Measurements from ENCODE around the gene UTY.

Gene UTY

DNA sequence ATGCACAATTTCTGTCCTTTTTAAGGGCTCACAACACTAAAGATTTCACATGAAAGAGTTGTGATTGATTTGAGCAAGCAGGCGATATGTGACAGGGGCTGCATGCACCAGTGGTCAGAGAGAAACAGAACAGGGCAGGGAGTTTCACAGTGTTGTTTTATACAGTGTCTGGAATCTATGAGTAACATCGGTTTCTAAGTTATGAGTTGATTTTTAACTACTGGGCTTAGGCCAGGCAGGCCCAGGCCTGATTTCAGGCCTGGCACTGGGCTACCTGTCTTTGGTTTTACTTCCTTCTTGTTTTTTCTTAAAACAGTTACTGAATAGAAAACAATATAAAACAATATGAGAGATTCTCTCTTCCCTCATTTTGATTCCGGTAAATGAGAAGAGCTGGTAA, 13.9 kb upstream of the UTY start:
- Histone ChIP-seq H3K4me3 (ENCODE audit: low read length) (no peak overlapping the region), H3K9me3 (replicated peaks; ENCODE audit: insufficient read depth, low read length) (no peaks in the 10 kb centered on the region), H3K27ac (ENCODE audit: low read length) (no peak overlapping the region), H3K27me3 (replicated peaks; ENCODE audit: insufficient read depth, low read length) (no peaks in the 10 kb centered on the region), H2AFZ (ENCODE audit: low read length) (no peak overlapping the region), H3K4me2 (ENCODE audit: low read depth, low read length) (no peak overlapping the region), H4K20me1 (ENCODE audit: insufficient read depth, low read length) (no peaks in the 10 kb centered on the region), H3K9me2 (replicated peaks; ENCODE audit: insufficient read depth, low read length) (no peaks in the 10 kb centered on the region), H3K9ac (ENCODE audit: low read length) (no peak overlapping the region), H3K36me3 (replicated peaks; ENCODE audit: insufficient read depth, low read length) (no peaks in the 10 kb centered on the region), H3K79me2 (ENCODE audit: low read length) (no peaks in the 10 kb centered on the region), H3K4me1 (ENCODE audit: low read length) (no peaks in the 10 kb centered on the region), H3F3A (ENCODE audit: insufficient read depth, low read length) (no peaks in the 10 kb centered on the region)
- TF ChIP-seq EZH2 (optimal IDR thresholded peaks at IDR 0.05; ENCODE audit: low read depth, low read length): no peak
- no peak for TF ChIP-seq EZH2phosphoT487 (IDR thresholded peaks at IDR 0.05; ENCODE audit: low read length)
- TF ChIP-seq, protein P1, sequence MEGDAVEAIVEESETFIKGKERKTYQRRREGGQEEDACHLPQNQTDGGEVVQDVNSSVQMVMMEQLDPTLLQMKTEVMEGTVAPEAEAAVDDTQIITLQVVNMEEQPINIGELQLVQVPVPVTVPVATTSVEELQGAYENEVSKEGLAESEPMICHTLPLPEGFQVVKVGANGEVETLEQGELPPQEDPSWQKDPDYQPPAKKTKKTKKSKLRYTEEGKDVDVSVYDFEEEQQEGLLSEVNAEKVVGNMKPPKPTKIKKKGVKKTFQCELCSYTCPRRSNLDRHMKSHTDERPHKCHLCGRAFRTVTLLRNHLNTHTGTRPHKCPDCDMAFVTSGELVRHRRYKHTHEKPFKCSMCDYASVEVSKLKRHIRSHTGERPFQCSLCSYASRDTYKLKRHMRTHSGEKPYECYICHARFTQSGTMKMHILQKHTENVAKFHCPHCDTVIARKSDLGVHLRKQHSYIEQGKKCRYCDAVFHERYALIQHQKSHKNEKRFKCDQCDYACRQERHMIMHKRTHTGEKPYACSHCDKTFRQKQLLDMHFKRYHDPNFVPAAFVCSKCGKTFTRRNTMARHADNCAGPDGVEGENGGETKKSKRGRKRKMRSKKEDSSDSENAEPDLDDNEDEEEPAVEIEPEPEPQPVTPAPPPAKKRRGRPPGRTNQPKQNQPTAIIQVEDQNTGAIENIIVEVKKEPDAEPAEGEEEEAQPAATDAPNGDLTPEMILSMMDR (IDR thresholded peaks at IDR 0.05; ENCODE audit: low read length): no peak
- DNase-seq: no peak

DNA sequence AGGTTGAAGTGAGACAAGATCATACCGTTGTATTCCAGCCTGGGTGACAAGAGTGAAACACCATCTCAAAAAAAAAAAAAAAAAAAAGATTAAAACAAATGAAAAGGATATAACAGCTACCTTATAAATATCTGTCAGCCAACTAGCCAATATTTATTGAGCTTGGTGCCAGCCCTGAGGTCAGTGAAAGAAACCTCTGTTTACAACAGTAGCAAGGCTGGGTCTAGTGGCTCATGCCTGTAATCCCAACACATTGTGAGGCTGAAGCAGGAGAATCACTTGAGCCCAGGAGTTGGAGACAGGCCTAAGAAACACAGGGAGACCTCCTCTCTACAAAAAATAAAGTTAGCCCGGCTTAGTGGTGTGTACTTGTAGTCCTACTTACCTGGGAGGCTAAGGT, 12.6 kb upstream of the UTY start:
- Histone ChIP-seq H3K9ac (ENCODE audit: low read length) (no peak overlapping the region), H3K9me3 (replicated peaks; ENCODE audit: insufficient read depth, low read length) (no peaks in the 10 kb centered on the region), H3K27me3 (replicated peaks; ENCODE audit: insufficient read depth, low read length) (no peaks in the 10 kb centered on the region), H3K36me3 (replicated peaks; ENCODE audit: insufficient read depth, low read length) (no peaks in the 10 kb centered on the region), H3K27ac (ENCODE audit: low read length) (no peak overlapping the region), H3K79me2 (ENCODE audit: low read length) (no peaks in the 10 kb centered on the region), H3K4me2 (ENCODE audit: low read depth, low read length) (no peak overlapping the region), H4K20me1 (ENCODE audit: insufficient read depth, low read length) (no peaks in the 10 kb centered on the region), H3K4me3 (ENCODE audit: low read length) (no peak overlapping the region), H3F3A (ENCODE audit: insufficient read depth, low read length) (no peaks in the 10 kb centered on the region), H3K9me2 (replicated peaks; ENCODE audit: insufficient read depth, low read length) (no peaks in the 10 kb centered on the region), H3K4me1 (ENCODE audit: low read length) (no peaks in the 10 kb centered on the region), H2AFZ (ENCODE audit: low read length) (no peak overlapping the region)
- no peak for DNase-seq
- TF ChIP-seq, protein P1 (IDR thresholded peaks at IDR 0.05; ENCODE audit: low read length): no peak
- TF ChIP-seq EZH2phosphoT487 (IDR thresholded peaks at IDR 0.05; ENCODE audit: low read length): no peak
- no peak for TF ChIP-seq EZH2 (optimal IDR thresholded peaks at IDR 0.05; ENCODE audit: low read depth, low read length)

DNA sequence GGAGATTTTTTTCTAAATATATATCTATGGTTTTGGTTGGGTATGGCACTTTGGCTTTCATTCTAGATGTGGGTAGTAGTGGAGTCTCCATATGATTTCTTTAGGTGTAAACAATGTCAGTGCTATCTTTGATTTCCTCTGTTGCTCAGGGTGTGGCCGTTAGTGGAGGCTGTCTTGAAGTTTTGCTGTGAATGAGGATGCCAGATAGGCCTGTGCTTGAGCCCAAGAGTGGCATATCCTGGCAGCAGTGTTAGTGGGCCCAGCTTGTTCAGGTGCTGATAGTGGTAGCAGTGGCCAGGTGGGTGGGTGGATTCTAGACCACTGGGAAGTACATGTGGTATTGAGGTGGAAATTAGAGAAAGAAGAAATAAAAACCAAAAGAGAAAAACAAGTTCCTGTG, 8.9 kb upstream of the UTY start:
- TF ChIP-seq EZH2phosphoT487 (IDR thresholded peaks at IDR 0.05; ENCODE audit: low read length) (no peak), EZH2 (optimal IDR thresholded peaks at IDR 0.05; ENCODE audit: low read depth, low read length) (no peak)
- TF ChIP-seq, protein P1 (IDR thresholded peaks at IDR 0.05; ENCODE audit: low read length): no peak
- no peak overlapping the region for H3K27ac ChIP-seq (ENCODE audit: low read length)
- no peak for DNase-seq
- H3F3A ChIP-seq (ENCODE audit: insufficient read depth, low read length): no peaks in the 10 kb centered on the region
- H3K36me3 ChIP-seq (replicated peaks; ENCODE audit: insufficient read depth, low read length): no peaks in the 10 kb centered on the region
- no peak overlapping the region for H2AFZ ChIP-seq (ENCODE audit: low read length)
- H4K20me1 ChIP-seq (ENCODE audit: insufficient read depth, low read length): no peaks in the 10 kb centered on the region
- H3K9ac ChIP-seq (ENCODE audit: low read length): no peak overlapping the region
- no peak overlapping the region for H3K4me2 ChIP-seq (ENCODE audit: low read depth, low read length)
- no peaks in the 10 kb centered on the region for H3K4me1 ChIP-seq (ENCODE audit: low read length)
- H3K4me3 ChIP-seq (ENCODE audit: low read length): no peak overlapping the region
- H3K9me3 ChIP-seq (replicated peaks; ENCODE audit: insufficient read depth, low read length): no peaks in the 10 kb centered on the region
- no peaks in the 10 kb centered on the region for H3K27me3 ChIP-seq (replicated peaks; ENCODE audit: insufficient read depth, low read length)
- H3K79me2 ChIP-seq (ENCODE audit: low read length): no peaks in the 10 kb centered on the region
- H3K9me2 ChIP-seq (replicated peaks; ENCODE audit: insufficient read depth, low read length): no peaks in the 10 kb centered on the region

Measured in MM.1S (cell line).